Measurements from ENCODE around the gene GPC3.

DNA sequence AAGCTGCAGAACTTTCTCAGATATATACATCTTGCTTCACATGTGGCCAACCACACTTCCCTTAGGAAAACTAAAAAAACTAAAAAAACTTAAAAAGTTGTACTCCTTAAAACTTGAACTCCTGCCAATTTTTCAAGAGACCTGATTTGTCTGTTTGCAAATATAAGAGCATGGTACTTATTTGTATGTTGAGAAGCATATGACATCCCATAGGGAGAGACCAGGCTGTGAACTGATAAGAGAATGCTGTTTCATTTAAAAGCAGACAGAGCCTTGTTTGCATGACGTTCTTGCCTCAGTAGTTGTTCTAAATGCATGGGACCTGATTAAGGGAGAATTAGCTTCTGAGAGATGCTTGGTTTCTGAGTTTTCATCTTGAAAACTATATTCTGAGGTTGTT, 169.9 kb downstream of the GPC3 start:
- TF ChIP-seq, protein P1, sequence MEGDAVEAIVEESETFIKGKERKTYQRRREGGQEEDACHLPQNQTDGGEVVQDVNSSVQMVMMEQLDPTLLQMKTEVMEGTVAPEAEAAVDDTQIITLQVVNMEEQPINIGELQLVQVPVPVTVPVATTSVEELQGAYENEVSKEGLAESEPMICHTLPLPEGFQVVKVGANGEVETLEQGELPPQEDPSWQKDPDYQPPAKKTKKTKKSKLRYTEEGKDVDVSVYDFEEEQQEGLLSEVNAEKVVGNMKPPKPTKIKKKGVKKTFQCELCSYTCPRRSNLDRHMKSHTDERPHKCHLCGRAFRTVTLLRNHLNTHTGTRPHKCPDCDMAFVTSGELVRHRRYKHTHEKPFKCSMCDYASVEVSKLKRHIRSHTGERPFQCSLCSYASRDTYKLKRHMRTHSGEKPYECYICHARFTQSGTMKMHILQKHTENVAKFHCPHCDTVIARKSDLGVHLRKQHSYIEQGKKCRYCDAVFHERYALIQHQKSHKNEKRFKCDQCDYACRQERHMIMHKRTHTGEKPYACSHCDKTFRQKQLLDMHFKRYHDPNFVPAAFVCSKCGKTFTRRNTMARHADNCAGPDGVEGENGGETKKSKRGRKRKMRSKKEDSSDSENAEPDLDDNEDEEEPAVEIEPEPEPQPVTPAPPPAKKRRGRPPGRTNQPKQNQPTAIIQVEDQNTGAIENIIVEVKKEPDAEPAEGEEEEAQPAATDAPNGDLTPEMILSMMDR (IDR thresholded peaks at IDR 0.05): no peak
- TF ChIP-seq USF2 (CRISPR knock-in tag; IDR thresholded peaks at IDR 0.05) (no peak), NFYB (CRISPR knock-in tag; conservative IDR thresholded peaks at IDR 0.05; ENCODE audit: low read depth) (no peak), MAX (CRISPR knock-in tag; IDR thresholded peaks at IDR 0.05) (no peak), SP1 (CRISPR knock-in tag; conservative IDR thresholded peaks at IDR 0.05) (no peak), MXD4 (CRISPR knock-in tag; IDR thresholded peaks at IDR 0.05; ENCODE audit: borderline replicate concordance) (no peak)
